ENCODE measurements around the gene CALHM3. TPM values are rescaled to one million over a fixed set of nuclear protein-coding genes. Genes with fewer than 3 reads are reported as not detected.

Gene CALHM3
- polyA plus RNA-seq, 3 donors, result 0.04 to 0.62 TPM; not detected in 1

- H3K4me2 ChIP-seq (replicated peaks; ENCODE audit: extremely low read depth, low read length, poor library complexity, severe bottlenecking), result no peak overlapping the region
- peaks cover 17 to 28% of the 10 kb centered on the region in 2 donors for H3K4me1 ChIP-seq (ENCODE audit: control insufficient read depth in 1 of 2, insufficient read depth in 2 of 2, low read length in 2 of 2)
- H3K36me3 Mint-ChIP-seq, result no peaks in the 10 kb centered on the region
- peaks cover 0 to 6% (median 1%) of the 10 kb centered on the region in 3 donors for H3K27me3 Mint-ChIP-seq (ENCODE audit: low read depth in 3 of 3)
- H3K27ac Mint-ChIP-seq, result no peak overlapping the region
- no peaks in the 10 kb centered on the region for H4K20me1 ChIP-seq (ENCODE audit: insufficient read depth, low read length)
- H3K36me3 ChIP-seq (replicated peaks in 1 of 2; ENCODE audit: control insufficient read depth in 1 of 2, insufficient read depth in 2 of 2, low read length in 2 of 2), result no peaks in the 10 kb centered on the region
- H3K27me3 ChIP-seq (ENCODE audit: control insufficient read depth in 2 of 2, insufficient read depth in 2 of 2, low read length in 2 of 2), result no peaks in the 10 kb centered on the region
- H3K9ac ChIP-seq (ENCODE audit: insufficient read depth, low read length, poor library complexity, severe bottlenecking), result no peak overlapping the region
- no peak overlapping the region for H3K4me3 Mint-ChIP-seq
- intact Hi-C loops (cut with micrococcal nuclease), result no loop called here
- WGBS (ENCODE audit: insufficient coverage), result 95% methylated on average over 35 of the region's 39 CpGs
- no peak for DNase-seq
- H3K9me3 ChIP-seq (replicated peaks in 1 of 2; ENCODE audit: control insufficient read depth in 1 of 2, insufficient read depth in 1 of 2, low read length in 2 of 2), result no peaks in the 10 kb centered on the region
- no peak for TF ChIP-seq CTCF (IDR thresholded peaks at IDR 0.05)
- H3K4me1 Mint-ChIP-seq, result peaks cover 20% of the 10 kb centered on the region
- no peaks in the 10 kb centered on the region for H3K79me2 ChIP-seq (ENCODE audit: insufficient read depth, low read length)
- H2AFZ ChIP-seq (ENCODE audit: insufficient read depth, low read depth, low read length, poor library complexity, severe bottlenecking), result no peak overlapping the region
- no peaks in the 10 kb centered on the region for H3K9me3 Mint-ChIP-seq
- H3K4me3 ChIP-seq (replicated peaks in 1 of 3; ENCODE audit: low read depth in 2 of 3, low read length in 3 of 3), result no peak overlapping the region
- H3K27ac ChIP-seq (ENCODE audit: low read depth in 1 of 2, low read length in 2 of 2), result no peak overlapping the region
These were observed 21.0 kb downstream of the CALHM3 start for GRCh38 chr10:103457896-103458583.

- Histone ChIP-seq H3K4me2 (replicated peaks; ENCODE audit: extremely low read depth, low read length, poor library complexity, severe bottlenecking) (no peak overlapping the region), H3K36me3 (replicated peaks in 1 of 2; ENCODE audit: control insufficient read depth in 1 of 2, insufficient read depth in 2 of 2, low read length in 2 of 2) (no peaks in the 10 kb centered on the region), H3K9me3 (replicated peaks in 1 of 2; ENCODE audit: control insufficient read depth in 1 of 2, insufficient read depth in 1 of 2, low read length in 2 of 2) (no peaks in the 10 kb centered on the region), H3K4me1 (ENCODE audit: control insufficient read depth in 1 of 2, insufficient read depth in 2 of 2, low read length in 2 of 2) (peaks cover 25 to 36% of the 10 kb centered on the region in 2 donors), H3K4me3 (replicated peaks in 1 of 3; ENCODE audit: low read depth in 2 of 3, low read length in 3 of 3) (no peak overlapping the region), H3K9ac (ENCODE audit: insufficient read depth, low read length, poor library complexity, severe bottlenecking) (no peak overlapping the region), H3K79me2 (ENCODE audit: insufficient read depth, low read length) (no peaks in the 10 kb centered on the region), H3K27ac (ENCODE audit: low read depth in 1 of 2, low read length in 2 of 2) (no peak overlapping the region), H3K27me3 (ENCODE audit: control insufficient read depth in 2 of 2, insufficient read depth in 2 of 2, low read length in 2 of 2) (no peaks in the 10 kb centered on the region), H4K20me1 (ENCODE audit: insufficient read depth, low read length) (no peaks in the 10 kb centered on the region), H2AFZ (ENCODE audit: insufficient read depth, low read depth, low read length, poor library complexity, severe bottlenecking) (no peak overlapping the region)
- no peaks in the 10 kb centered on the region for H3K9me3 Mint-ChIP-seq
- H3K27me3 Mint-ChIP-seq (ENCODE audit: low read depth in 3 of 3), result peaks cover 0 to 6% (median 4%) of the 10 kb centered on the region in 3 donors
- intact Hi-C loops (cut with micrococcal nuclease), result no loop called here
- TF ChIP-seq CTCF (IDR thresholded peaks at IDR 0.05), result no peak
- no peak for DNase-seq
- WGBS (ENCODE audit: insufficient coverage), result 97% methylated on average over 6 of the region's 8 CpGs
- H3K4me1 Mint-ChIP-seq, result peaks cover 27% of the 10 kb centered on the region
- H3K4me3 Mint-ChIP-seq, result no peak overlapping the region
- H3K36me3 Mint-ChIP-seq, result no peaks in the 10 kb centered on the region
- H3K27ac Mint-ChIP-seq, result no peak overlapping the region
These were observed 21.8 kb downstream of the CALHM3 start for GRCh38 chr10:103457176-103457712.

Measured in CD14-positive monocyte (primary cell).